Liver (tissue), 3 donors: Measurements from ENCODE around the gene PSMG4.

Experiments used
- EGR1 ChIP-seq, 2 donors: IDR thresholded peaks; 2 replicates each; pipeline ENCODE4 v1.6.1; 2016 to 2018; ENCODE audit warnings: antibody characterized with exemption in 2 of 2, low read depth in 2 of 2
- FOXA1 ChIP-seq: IDR thresholded peaks from 2 replicates; pipeline ENCODE4 v1.6.1; 2016; ENCODE audit warnings: antibody characterized with exemption
- HNF4A ChIP-seq, 2 donors: conservative IDR thresholded peaks; 2 replicates each; pipeline ENCODE4 v1.6.1; 2016; ENCODE audit warnings: antibody characterized with exemption in 2 of 2, mild to moderate bottlenecking in 2 of 2
- MAX ChIP-seq: IDR thresholded peaks from 2 replicates; pipeline ENCODE4 v1.6.1; 2016; ENCODE audit warnings: antibody characterized with exemption
- RAD21 ChIP-seq, 2 donors: IDR thresholded peaks; 2 replicates each; pipeline ENCODE4 v1.6.1; 2016; ENCODE audit warnings: antibody characterized with exemption in 2 of 2, mild to moderate bottlenecking in 2 of 2
- REST ChIP-seq: IDR thresholded peaks from 2 replicates; pipeline ENCODE4 v1.6.1; 2016; ENCODE audit warnings: antibody characterized with exemption, mild to moderate bottlenecking
- SP1 ChIP-seq: IDR thresholded peaks from 2 replicates; pipeline ENCODE4 v1.6.1; 2018; ENCODE audit warnings: antibody characterized with exemption, mild to moderate bottlenecking
- TAF1 ChIP-seq: conservative IDR thresholded peaks from 2 replicates; pipeline ENCODE4 v1.6.1; 2016; ENCODE audit warnings: antibody characterized with exemption, mild to moderate bottlenecking
- YY1 ChIP-seq: IDR thresholded peaks from 2 replicates; pipeline ENCODE4 v1.6.1; 2016; ENCODE audit warnings: antibody characterized with exemption, mild to moderate bottlenecking
- TF ChIP-seq, protein P1 (sequence below): fragments of 150-350 bp; IDR thresholded peaks from 2 replicates; pipeline ENCODE4 v1.5.1; 2017; ENCODE audit warnings: improper control_type of control experiment, low read depth, low read length; ENCODE audit not compliant: missing input control
- donor health status: healthy.
- donor health status: healthy.

- TF ChIP-seq, protein P1, sequence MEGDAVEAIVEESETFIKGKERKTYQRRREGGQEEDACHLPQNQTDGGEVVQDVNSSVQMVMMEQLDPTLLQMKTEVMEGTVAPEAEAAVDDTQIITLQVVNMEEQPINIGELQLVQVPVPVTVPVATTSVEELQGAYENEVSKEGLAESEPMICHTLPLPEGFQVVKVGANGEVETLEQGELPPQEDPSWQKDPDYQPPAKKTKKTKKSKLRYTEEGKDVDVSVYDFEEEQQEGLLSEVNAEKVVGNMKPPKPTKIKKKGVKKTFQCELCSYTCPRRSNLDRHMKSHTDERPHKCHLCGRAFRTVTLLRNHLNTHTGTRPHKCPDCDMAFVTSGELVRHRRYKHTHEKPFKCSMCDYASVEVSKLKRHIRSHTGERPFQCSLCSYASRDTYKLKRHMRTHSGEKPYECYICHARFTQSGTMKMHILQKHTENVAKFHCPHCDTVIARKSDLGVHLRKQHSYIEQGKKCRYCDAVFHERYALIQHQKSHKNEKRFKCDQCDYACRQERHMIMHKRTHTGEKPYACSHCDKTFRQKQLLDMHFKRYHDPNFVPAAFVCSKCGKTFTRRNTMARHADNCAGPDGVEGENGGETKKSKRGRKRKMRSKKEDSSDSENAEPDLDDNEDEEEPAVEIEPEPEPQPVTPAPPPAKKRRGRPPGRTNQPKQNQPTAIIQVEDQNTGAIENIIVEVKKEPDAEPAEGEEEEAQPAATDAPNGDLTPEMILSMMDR, result no peak
- TF ChIP-seq EGR1 (IDR thresholded peaks at IDR 0.05; ENCODE audit: low read depth in 2 of 2), result no peak
- TF ChIP-seq HNF4A (conservative IDR thresholded peaks at IDR 0.05), result no peak
- TF ChIP-seq REST, result no peak
- TF ChIP-seq MAX, result no peak
- no peak for TF ChIP-seq TAF1
- TF ChIP-seq RAD21 (IDR thresholded peaks at IDR 0.05), result no peak
- no peak for TF ChIP-seq YY1
- TF ChIP-seq SP1, result no peak
- no peak for TF ChIP-seq FOXA1
These were observed 32.7 kb upstream of the PSMG4 start for GRCh38 chr6:3226042-3226441.
